Left lung (tissue), 10 donors: ENCODE data around the gene SIN3B. TPM values are rescaled to one million over a fixed set of nuclear protein-coding genes. Genes with fewer than 3 reads are reported as not detected.

Experiments used
- ATAC-seq: fragments of 200-7000 bp; cut with Tn5 transposase; one replicate; pipeline ENCODE4 v1.9.1; 2020; ENCODE audit warnings: moderate library complexity
- DNase-seq, 4 donors: peaks; one replicate each; pipeline ENCODE4 v3.0.0-alpha.2; 2013 to 2020
- H3K27ac ChIP-seq, 2 donors: fragments of 200-600 bp; sonication (generic) in 1 of 2; one replicate each; pipeline versions ENCODE4 v1.5.0 to v1.8.0; 2020 to 2021
- H3K27me3 ChIP-seq, 2 donors: fragments of 200-600 bp; sonication (generic) in 1 of 2; one replicate each; pipeline versions ENCODE4 v1.5.0 to v1.8.0; 2020 to 2021
- H3K36me3 ChIP-seq, 2 donors: fragments of 200-600 bp; sonication (generic) in 1 of 2; one replicate each; pipeline versions ENCODE4 v1.5.0 to v1.8.0; 2020 to 2021
- H3K4me1 ChIP-seq, 2 donors: fragments of 200-600 bp; one replicate each; pipeline ENCODE4 v1.8.0; 2021
- H3K4me3 ChIP-seq, 2 donors: fragments of 200-600 bp; sonication (generic) in 1 of 2; one replicate each; pipeline versions ENCODE4 v1.5.0 to v1.8.0; 2020 to 2021; ENCODE audit warnings: mild to moderate bottlenecking in 1 of 2
- H3K9me3 ChIP-seq, 2 donors: fragments of 200-600 bp; sonication (generic) in 1 of 2; one replicate each; pipeline versions ENCODE4 v1.5.0 to v1.8.0; 2020 to 2021
- CTCF ChIP-seq, 2 donors: fragments of 200-600 bp; sonication (generic) in 1 of 2; IDR thresholded peaks; one replicate each; pipeline versions ENCODE4 v1.5.0 to v1.8.0; 2021; ENCODE audit warnings: antibody characterized with exemption in 2 of 2
- intact Hi-C, 2 donors: fragments of 100-400 bp; cut with DNase I; formaldehyde crosslinking; loops; one replicate each; pipeline versions ENCODE4 v1.11.2 to v1.14.2; 2022
- polyA plus RNA-seq, 6 donors: library from polyadenylated mRNA; unstranded; fragments of 120-200 nt; gene quantifications; one replicate each; pipeline ENCODE4 v1.2.1, GENCODE V29; 2013; ENCODE audit not compliant: insufficient read length in 6 of 6
- total RNA-seq, 2 donors: library from RNA; stranded (reverse); fragmentation: NEBNext Ultra II Directional; extraction: Animal tissue kit (Norgen Biotek cat#: 25700); gene quantifications; one replicate each; pipeline ENCODE4 v1.2.1, GENCODE V29; 2021
- donor health status: DM: no; HTN: yes; CAD: no.
- donor health status: DM: no; HTN: no; CAD: no.

Gene SIN3B
- total and polyA plus RNA-seq, 8 donors: 46.3 to 91.1 (median 69.5) TPM

GRCh38 chr19:16788479-16788878 lies 40.7 kb upstream of the SIN3B start:
- intact Hi-C loops: no loop called here
- no peak overlapping the region for H3K4me3 ChIP-seq
- ATAC-seq (no peak), DNase-seq (no peak)
- H3K9me3 ChIP-seq: peaks cover 0 to 29% of the 10 kb centered on the region in 2 donors
- no peak for TF ChIP-seq CTCF (IDR thresholded peaks at IDR 0.05)
- peaks cover 0 to 4% of the 10 kb centered on the region in 2 donors for H3K4me1 ChIP-seq
- no peaks in the 10 kb centered on the region for H3K27me3 ChIP-seq
- H3K27ac ChIP-seq: no peak overlapping the region
- no peaks in the 10 kb centered on the region for H3K36me3 ChIP-seq

- intact Hi-C loops: no loop called here
- Histone ChIP-seq H3K27ac (no peak overlapping the region), H3K36me3 (no peaks in the 10 kb centered on the region), H3K4me1 (peaks cover 0 to 4% of the 10 kb centered on the region in 2 donors), H3K9me3 (peaks cover 0 to 29% of the 10 kb centered on the region in 2 donors), H3K27me3 (no peaks in the 10 kb centered on the region), H3K4me3 (no peak overlapping the region)
- TF ChIP-seq CTCF (IDR thresholded peaks at IDR 0.05): no peak
- DNase-seq (no peak), ATAC-seq (no peak)
Measured at GRCh38 chr19:16789238-16789637, 40.0 kb upstream of the SIN3B start.

GRCh38 chr19:16790051-16790450 lies 39.1 kb upstream of the SIN3B start:
- Histone ChIP-seq H3K9me3 (peaks cover 0 to 32% of the 10 kb centered on the region in 2 donors), H3K27me3 (no peaks in the 10 kb centered on the region), H3K27ac (no peak overlapping the region), H3K4me3 (no peak overlapping the region), H3K4me1 (peaks cover 0 to 4% of the 10 kb centered on the region in 2 donors), H3K36me3 (no peaks in the 10 kb centered on the region)
- intact Hi-C loops: no loop called here
- ATAC-seq: no peak
- TF ChIP-seq CTCF (IDR thresholded peaks at IDR 0.05): no peak
- no peak for DNase-seq

- no peak overlapping the region for H3K4me3 ChIP-seq
- no peak for TF ChIP-seq CTCF (IDR thresholded peaks at IDR 0.05)
- no peak for ATAC-seq
- H3K9me3 ChIP-seq: peaks cover 0 to 48% of the 10 kb centered on the region in 2 donors
- intact Hi-C loops: no loop called here
- no peaks in the 10 kb centered on the region for H3K36me3 ChIP-seq
- DNase-seq: no peak
- H3K4me1 ChIP-seq: peaks cover 0 to 4% of the 10 kb centered on the region in 2 donors
- H3K27me3 ChIP-seq: no peaks in the 10 kb centered on the region
- H3K27ac ChIP-seq: no peak overlapping the region
Measured at GRCh38 chr19:16791942-16792341, 37.3 kb upstream of the SIN3B start.

- DNase-seq (no peak), ATAC-seq (no peak)
- TF ChIP-seq CTCF (IDR thresholded peaks at IDR 0.05): no peak
- H3K9me3 ChIP-seq: peaks cover 0 to 32% of the 10 kb centered on the region in 2 donors
- H3K27me3 ChIP-seq: no peaks in the 10 kb centered on the region
- intact Hi-C loops: no loop called here
- no peak overlapping the region for H3K27ac ChIP-seq
- no peaks in the 10 kb centered on the region for H3K36me3 ChIP-seq
- no peak overlapping the region for H3K4me3 ChIP-seq
- no peaks in the 10 kb centered on the region for H3K4me1 ChIP-seq
Measured at GRCh38 chr19:16794456-16795441, 34.4 kb upstream of the SIN3B start.
